T-cell (primary cell): ENCODE measurements around the gene FUT6. TPM values are rescaled to one million over a fixed set of nuclear protein-coding genes. Genes with fewer than 3 reads are reported as not detected.
"Not testable (repeated sequence)": the region's sequence is repeated elsewhere in the genome, so short reads cannot be mapped to it uniquely, and the experiment has no call there.

Source experiments
- ATAC-seq, 4 experiments: fragments of 200-7000 bp in 3 of 4; fragments of 150-1000 bp in 1 of 4; cut with Tn5 transposase; replicated peaks in 1 of 4; 1 replicate in 3 of 4; 2 replicates in 1 of 4; pipeline ENCODE4 v1.10.0; 2021; ENCODE audit warnings: moderate library complexity in 3 of 4, mild to moderate bottlenecking in 2 of 4, moderate number of reproducible peaks in 1 of 4
- CTCF ChIA-PET, 2 donors: fragments of 300-600 bp; sonication (Branson Sonifier 250); formaldehyde crosslinking; loops; one replicate each; lab custom pipeline; 2022; ENCODE audit warnings: antibody characterized with exemption in 2 of 2; lab: Charles Lee
- POLR2A ChIA-PET, 2 donors: fragments of 300-600 bp; sonication (Branson Sonifier 250); formaldehyde crosslinking; loops; one replicate each; lab custom pipeline; 2022; ENCODE audit warnings: antibody characterized with exemption in 2 of 2; lab: Charles Lee
- DNase-seq, 35 experiments: peaks; one replicate each; pipeline versions ENCODE4 v3.0.0 to v3.0.0-alpha.2; 2013 to 2023
- H3K27ac ChIP-seq: one replicate; pipeline ENCODE4 v1.5.1; 2013; ENCODE audit warnings: low read length
- H3K27me3 ChIP-seq, 2 experiments: replicated peaks in 1 of 2; 1 replicate in 1 of 2; 2 replicates in 1 of 2; pipeline versions ENCODE4 v1.6.1 to v1.7.0; 2013; ENCODE audit warnings: low read length in 1 of 2, mixed read lengths in 1 of 2; ENCODE audit not compliant: control insufficient read depth in 2 of 2, insufficient read depth in 2 of 2; ENCODE audit errors: extremely low read depth in 1 of 2
- H3K36me3 ChIP-seq, 2 donors: 1 replicate in 1 of 2; 2 replicates in 1 of 2; pipeline versions ENCODE4 v1.6.1 to v1.7.0; 2013; ENCODE audit warnings: low read length in 1 of 2; ENCODE audit not compliant: control insufficient read depth in 2 of 2, insufficient read depth in 1 of 2; ENCODE audit errors: extremely low read depth in 1 of 2
- H3K4me1 ChIP-seq, 2 experiments: 1 replicate in 1 of 2; 2 replicates in 1 of 2; pipeline versions ENCODE4 v1.6.1 to v1.7.0; 2013; ENCODE audit warnings: low read length in 2 of 2, mixed read lengths in 1 of 2; ENCODE audit not compliant: insufficient read depth in 2 of 2, control insufficient read depth in 1 of 2; ENCODE audit errors: extremely low read depth in 1 of 2
- H3K4me3 ChIP-seq, 2 donors: 1 replicate in 1 of 2; 2 replicates in 1 of 2; pipeline versions ENCODE4 v1.5.1 to v1.7.0; 2013; ENCODE audit warnings: mild to moderate bottlenecking in 2 of 2, low read length in 1 of 2, moderate library complexity in 1 of 2; ENCODE audit not compliant: control insufficient read depth in 1 of 2; ENCODE audit errors: extremely low read depth in 1 of 2
- H3K9me3 ChIP-seq: 2 replicates; pipeline ENCODE4 v1.7.0; 2013
- H3K27ac Mint-ChIP-seq, 2 donors: one replicate each; pipeline ENCODE4 v1.8.0; 2020 to 2021; ENCODE audit warnings: mild to moderate bottlenecking in 2 of 2, mixed read lengths in 2 of 2
- H3K27me3 Mint-ChIP-seq, 2 donors: one replicate each; pipeline ENCODE4 v1.8.0; 2021 to 2022; ENCODE audit warnings: mixed read lengths in 2 of 2
- H3K36me3 Mint-ChIP-seq: one replicate; pipeline ENCODE4 v1.8.0; 2021; ENCODE audit warnings: mixed read lengths
- H3K4me1 Mint-ChIP-seq, 3 donors: one replicate each; pipeline ENCODE4 v1.8.0; 2020 to 2022; ENCODE audit warnings: mixed read lengths in 3 of 3, mild to moderate bottlenecking in 1 of 3
- H3K4me3 Mint-ChIP-seq, 3 donors: one replicate each; pipeline ENCODE4 v1.8.0; 2020 to 2022; ENCODE audit warnings: mild to moderate bottlenecking in 3 of 3, mixed read lengths in 3 of 3, moderate library complexity in 3 of 3
- H3K9me3 Mint-ChIP-seq, 3 donors: one replicate each; pipeline ENCODE4 v1.8.0; 2020 to 2022; ENCODE audit warnings: mixed read lengths in 3 of 3
- WGBS: methylation state at CpG from one replicate; pipeline ENCODE4 v1.1.5; 2013; ENCODE audit warnings: missing lambda C conversion rate; ENCODE audit not compliant: insufficient coverage; 5-methylcytosine and 5-hydroxymethylcytosine counted together
- total RNA-seq, 35 experiments: library from RNA in 6 of 35; stranded (reverse) in 6 of 35; fragments of 120-200 nt in 1 of 35; gene quantifications; one replicate each; pipeline versions ENCODE4 v1.2.1 to v1.2.4 and lab custom pipeline; 2013 to 2026

The FUT6 gene
- total RNA-seq (under 1 TPM in 3 of 5 donors, not detected in 2; 0.15 to 0.79 (median 0.35) TPM), total RNA-seq (lab: John Stamatoyannopoulos, UW) (0 to 0.13 (median 0) reads per million in 29 experiments)
- total RNA-seq (2013): not detected

- Mint-ChIP-seq H3K9me3 (no peaks in the 10 kb centered on the region), H3K36me3 (no peaks in the 10 kb centered on the region), H3K27ac (peak within 1 kb of the TSS in 1 of 2 donors; percentile 43), H3K27me3 (peaks cover 7 to 12% of the 10 kb centered on the region in 2 donors), H3K4me1 (peaks cover 2 to 8% (median 2%) of the 10 kb centered on the region in 3 donors), H3K4me3 (no peak within 1 kb of the TSS)
- CTCF ChIA-PET: no interaction called here
- ATAC-seq (no peak), DNase-seq (no peak)
- Histone ChIP-seq H3K9me3 (no peaks in the 10 kb centered on the region), H3K36me3 (no peaks in the 10 kb centered on the region), H3K27ac (no peak within 1 kb of the TSS), H3K27me3 (peaks cover 0 to 20% of the 10 kb centered on the region in 2 experiments), H3K4me3 (no peak within 1 kb of the TSS), H3K4me1 (peaks cover 0 to 7% of the 10 kb centered on the region in 2 experiments)
- 74% methylated on average over 4 of the region's 9 CpGs for WGBS
- POLR2A ChIA-PET: no interaction called here
Measured at GRCh38 chr19:5839065-5840017, at the start of gene FUT6. Gene FUT6 (minus strand): TSS chr19:5839702. CDS start chr19:5832567, 7,135 bp downstream.

DNA sequence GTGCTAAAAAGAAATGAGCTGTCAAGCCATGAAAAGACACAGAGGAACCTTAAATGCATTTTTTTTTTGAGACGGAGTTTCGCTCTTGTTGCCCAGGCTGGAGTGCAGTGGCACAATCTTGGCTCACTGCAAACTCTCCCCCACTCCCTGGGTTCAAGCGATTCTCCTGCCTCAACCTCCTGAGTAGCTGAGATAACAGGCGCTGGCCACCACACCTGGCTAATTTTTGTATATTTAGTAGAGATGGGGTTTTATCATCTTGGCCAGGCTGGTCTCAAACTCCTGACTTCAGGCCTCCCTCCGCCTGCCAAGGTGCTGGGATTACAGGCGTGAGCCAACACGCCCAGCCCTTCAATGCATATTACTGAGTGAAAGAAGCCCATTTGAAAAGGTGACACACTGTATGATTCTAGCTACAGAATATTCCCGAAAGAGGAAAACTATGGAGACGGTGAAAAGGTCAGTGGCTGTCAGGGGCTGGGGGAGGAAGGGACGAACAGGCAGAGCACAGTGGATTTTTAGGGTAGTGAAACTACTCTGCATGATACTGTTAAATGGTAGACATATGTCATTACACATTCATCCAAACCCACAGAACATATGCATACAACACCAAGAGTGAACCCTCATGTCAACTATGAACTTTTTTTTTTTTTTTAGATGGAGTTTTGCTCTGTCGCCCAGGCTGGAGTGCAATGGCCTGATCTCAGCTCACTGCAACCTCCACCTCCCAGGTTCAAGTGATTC lies 44.7 kb upstream of the FUT6 start:
- H3K27me3 ChIP-seq: peaks cover 3 to 46% of the 10 kb centered on the region in 2 experiments
- H3K4me1 ChIP-seq, H3K4me1 Mint-ChIP-seq, H3K27ac Mint-ChIP-seq, DNase-seq, H3K36me3 Mint-ChIP-seq, H3K4me3 ChIP-seq, H3K27ac ChIP-seq, H3K36me3 ChIP-seq, H3K9me3 ChIP-seq, H3K9me3 Mint-ChIP-seq, POLR2A ChIA-PET, ATAC-seq, H3K4me3 Mint-ChIP-seq: not testable (repeated sequence)
- WGBS: 88% methylated on average over 5 of the region's 11 CpGs
- H3K27me3 Mint-ChIP-seq: peaks cover 7 to 21% of the 10 kb centered on the region in 2 donors
- CTCF ChIA-PET: interaction anchor here (0.5 to 0.7 kb wide), 2 partner anchors 80 to 1718 kb away, joined by 4 read pairs; no protein-coding TSS in a partner anchor

- H3K27me3 Mint-ChIP-seq: peaks cover 7 to 27% of the 10 kb centered on the region in 2 donors
- H3K4me1 ChIP-seq, H3K4me1 Mint-ChIP-seq, H3K36me3 Mint-ChIP-seq, DNase-seq, ATAC-seq, H3K36me3 ChIP-seq, H3K4me3 Mint-ChIP-seq, H3K27ac Mint-ChIP-seq, H3K9me3 Mint-ChIP-seq, POLR2A ChIA-PET, H3K27ac ChIP-seq, H3K9me3 ChIP-seq, H3K4me3 ChIP-seq: not testable (repeated sequence)
- 91% methylated on average over 6 of the region's 13 CpGs for WGBS
- peaks cover 5 to 52% of the 10 kb centered on the region in 2 experiments for H3K27me3 ChIP-seq
- CTCF ChIA-PET: interaction anchor here in 1 of 2 donors (0.7 kb wide), 1 partner anchor 371 kb away, joined by 5 read pairs; no protein-coding TSS in a partner anchor
Measured at GRCh38 chr19:5883157-5883873, 43.8 kb upstream of the FUT6 start.

GRCh38 chr19:5882421-5882968 lies 43.0 kb upstream of the FUT6 start:
- Mint-ChIP-seq H3K4me1 (no peaks in the 10 kb centered on the region), H3K4me3 (no peak overlapping the region), H3K27me3 (peaks cover 9 to 31% of the 10 kb centered on the region in 2 donors), H3K36me3 (no peaks in the 10 kb centered on the region), H3K27ac (no peak overlapping the region), H3K9me3 (no peaks in the 10 kb centered on the region)
- no peaks in the 10 kb centered on the region for H3K9me3 ChIP-seq
- ATAC-seq (no peak), DNase-seq (no peak)
- no peaks in the 10 kb centered on the region for H3K36me3 ChIP-seq
- H3K27ac ChIP-seq: no peak overlapping the region
- H3K4me3 ChIP-seq: no peak overlapping the region
- peaks cover 5 to 59% of the 10 kb centered on the region in 2 experiments for H3K27me3 ChIP-seq
- POLR2A ChIA-PET: no interaction called here
- CTCF ChIA-PET: interaction anchor here in 1 of 2 donors (0.7 kb wide), 1 partner anchor 370 kb away, joined by 5 read pairs; no protein-coding TSS in a partner anchor
- 37% methylated on average over 4 of the region's 9 CpGs for WGBS
- H3K4me1 ChIP-seq: no peaks in the 10 kb centered on the region

DNA sequence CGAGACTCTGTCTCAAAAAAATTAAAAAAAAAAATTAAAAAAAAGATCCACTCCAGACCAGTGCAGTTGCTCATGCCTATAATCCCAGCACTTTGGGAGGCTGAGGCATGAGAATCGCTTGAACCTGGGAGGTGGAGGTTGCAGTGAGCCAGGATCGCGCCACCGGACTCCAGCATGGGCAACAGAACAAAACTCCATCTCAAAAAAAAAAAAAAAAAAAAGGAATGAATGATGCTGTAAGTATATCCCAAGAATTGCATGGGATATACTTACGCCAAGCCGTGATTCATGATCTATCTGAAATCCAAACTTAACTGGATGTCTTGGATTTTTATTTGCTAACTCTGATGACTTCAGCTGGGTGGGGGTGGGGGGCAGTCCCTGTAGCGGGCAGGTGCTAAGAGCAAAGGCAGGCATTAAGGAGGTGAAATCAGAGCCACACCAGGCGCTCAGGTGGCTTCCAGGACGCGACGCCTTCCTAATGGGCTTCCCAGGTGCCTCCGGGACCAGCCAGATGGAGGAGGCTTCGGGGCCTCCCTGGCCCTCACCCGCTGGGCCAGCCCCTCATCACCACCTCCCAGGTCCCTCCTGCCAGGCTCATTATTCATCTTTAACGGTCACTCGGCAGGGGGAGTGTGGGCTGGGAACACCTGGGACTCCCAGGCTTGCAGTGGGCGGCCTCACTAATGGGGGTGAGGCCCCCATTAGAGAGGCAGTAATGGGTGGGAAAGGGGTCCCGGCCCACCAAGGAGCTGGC lies 42.2 kb upstream of the FUT6 start:
- Mint-ChIP-seq H3K4me3 (no peak overlapping the region), H3K27me3 (peaks cover 12 to 30% of the 10 kb centered on the region in 2 donors), H3K36me3 (no peaks in the 10 kb centered on the region), H3K27ac (no peak overlapping the region), H3K4me1 (no peaks in the 10 kb centered on the region), H3K9me3 (no peaks in the 10 kb centered on the region)
- Histone ChIP-seq H3K27ac (no peak overlapping the region), H3K9me3 (no peaks in the 10 kb centered on the region), H3K4me3 (no peak overlapping the region), H3K36me3 (no peaks in the 10 kb centered on the region), H3K4me1 (no peaks in the 10 kb centered on the region), H3K27me3 (peaks cover 5 to 61% of the 10 kb centered on the region in 2 experiments)
- ATAC-seq (no peak), DNase-seq (no peak)
- POLR2A ChIA-PET: no interaction called here
- CTCF ChIA-PET: no interaction called here
- WGBS: 59% methylated on average over 8 of the region's 19 CpGs
